Measurements from ENCODE around the gene TPTE. TPM values are rescaled to one million over a fixed set of nuclear protein-coding genes. Genes with fewer than 3 reads are reported as not detected.
"Not testable (repeated sequence)": the region's sequence is repeated elsewhere in the genome, so short reads cannot be mapped to it uniquely, and the experiment has no call there.

Gene TPTE
- total and polyA plus RNA-seq, 2 of the 8 experiments (the other 6 are each of a cell fraction or from before 2014, with no cell fraction given), result not detected

DNA sequence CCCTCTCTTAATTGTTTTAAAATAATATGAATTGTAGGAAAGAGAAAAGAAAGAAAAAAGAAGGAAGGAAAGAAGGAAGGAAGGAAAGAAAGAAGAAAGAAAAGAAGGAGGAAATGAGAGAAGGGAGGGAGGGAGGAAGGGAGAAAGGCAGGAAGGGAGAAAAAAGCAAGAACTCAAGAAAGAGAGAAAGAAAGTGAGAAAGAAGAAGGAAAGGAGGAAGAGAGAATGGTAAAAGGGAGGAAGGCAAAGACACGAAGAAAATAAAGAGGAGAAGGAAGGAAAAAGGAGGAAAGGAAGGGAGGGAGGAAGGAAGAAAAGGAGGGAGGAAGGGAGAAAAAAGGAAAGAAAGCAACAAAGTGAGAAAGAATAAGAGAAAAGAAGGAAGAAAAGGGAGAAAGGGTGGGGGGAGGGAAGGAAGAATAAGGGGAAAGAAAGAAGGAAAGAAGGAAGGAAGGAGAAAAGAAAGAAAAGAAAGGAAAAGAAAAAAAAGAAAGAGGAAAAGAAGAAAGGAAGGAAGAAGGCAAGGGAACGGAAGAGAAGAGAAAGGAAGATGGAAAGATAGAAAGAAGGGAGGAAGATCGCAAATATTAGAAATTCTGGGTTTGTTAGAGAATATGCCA lies 95.9 kb downstream of the TPTE start:
- POLR2A ChIA-PET (ENCODE audit: partially characterized antibody); H4K91ac ChIP-seq (replicated peaks; ENCODE audit: insufficient read length, low read length); H3K79me2 ChIP-seq (ENCODE audit: control insufficient read depth in 1 of 2, insufficient read depth in 2 of 2, low read length in 2 of 2); H3K18ac ChIP-seq (ENCODE audit: extremely low read depth, low read length); H3K56ac ChIP-seq (replicated peaks; ENCODE audit: insufficient read length, low read depth, low read length); H3K36me3 ChIP-seq (ENCODE audit: control insufficient read depth in 2 of 4, insufficient read depth in 4 of 4, low read length in 3 of 4); H2BK15ac ChIP-seq (ENCODE audit: low read length); H2AK5ac ChIP-seq (ENCODE audit: low read depth, low read length); H3K23ac ChIP-seq (ENCODE audit: insufficient read length); H3K4me3 ChIP-seq (ENCODE audit: extremely low read depth in 1 of 4, insufficient read depth in 2 of 4, low read depth in 3 of 4, low read length in 4 of 4); H3K79me1 ChIP-seq (ENCODE audit: low read depth, low read length); FAIRE-seq; H4K8ac ChIP-seq (ENCODE audit: extremely low read depth, insufficient read depth, low read length); H3K14ac ChIP-seq (ENCODE audit: insufficient read length); H4K5ac ChIP-seq (ENCODE audit: insufficient read length, low read depth, low read length); CTCF ChIA-PET (ENCODE audit: partially characterized antibody); H2AFZ ChIP-seq (ENCODE audit: low read length); H2BK12ac ChIP-seq (ENCODE audit: low read depth, low read length); H3K23me2 ChIP-seq (ENCODE audit: low read depth, low read length); H3K27ac ChIP-seq (ENCODE audit: low read depth, low read length); H3K4me2 ChIP-seq (ENCODE audit: insufficient read depth in 1 of 2, low read depth in 2 of 2, low read length in 2 of 2); H2BK20ac ChIP-seq (ENCODE audit: low read length); H2BK120ac ChIP-seq (replicated peaks; ENCODE audit: low read depth, low read length); H3K4me1 ChIP-seq (replicated peaks in 1 of 4; ENCODE audit: control insufficient read depth in 3 of 4, insufficient read depth in 4 of 4, low read length in 3 of 4); H4K20me1 ChIP-seq (replicated peaks in 1 of 2; ENCODE audit: control insufficient read depth in 1 of 2, insufficient read depth in 2 of 2, low read length in 2 of 2); H3K4ac ChIP-seq (replicated peaks; ENCODE audit: insufficient read length, low read depth, low read length); H2BK5ac ChIP-seq (ENCODE audit: low read depth, low read length); H3K27me3 ChIP-seq (replicated peaks in 1 of 4; ENCODE audit: control insufficient read depth in 3 of 4, extremely low read depth in 1 of 4, insufficient read depth in 3 of 4, low read length in 3 of 4); H3K9ac ChIP-seq (replicated peaks in 1 of 4; ENCODE audit: extremely low read depth in 1 of 4, low read depth in 3 of 4, low read length in 3 of 4); DNase-seq (ENCODE audit: low read depth in 1 of 2, low spot score in 2 of 2): not testable (repeated sequence)
- WGBS, 2 experiments (ENCODE audit: extremely low coverage in 1 of 2, insufficient coverage in 1 of 2, insufficient read length in 1 of 2, insufficient replicate concordance in 2 of 2, low coverage in 1 of 2, low lambda C conversion rate in 2 of 2, missing lambda C conversion rate in 1 of 2), result 66 to 94% methylated on average over 3 of the region's 3 CpGs
- peaks cover 45 to 66% of the 10 kb centered on the region in 2 experiments for H3K9me3 ChIP-seq (ENCODE audit: insufficient read depth in 2 of 2, low read depth in 1 of 2, low read length in 1 of 2)

Data from H1 (cell line).